HuH-7 (cell line): ENCODE measurements around the gene ATAD2B.

ENCODE experiments used
- DNase-seq: peaks from one replicate; pipeline ENCODE4 v3.0.0; 2011; ENCODE audit warnings: low spot score

The ATAD2B gene

DNA sequence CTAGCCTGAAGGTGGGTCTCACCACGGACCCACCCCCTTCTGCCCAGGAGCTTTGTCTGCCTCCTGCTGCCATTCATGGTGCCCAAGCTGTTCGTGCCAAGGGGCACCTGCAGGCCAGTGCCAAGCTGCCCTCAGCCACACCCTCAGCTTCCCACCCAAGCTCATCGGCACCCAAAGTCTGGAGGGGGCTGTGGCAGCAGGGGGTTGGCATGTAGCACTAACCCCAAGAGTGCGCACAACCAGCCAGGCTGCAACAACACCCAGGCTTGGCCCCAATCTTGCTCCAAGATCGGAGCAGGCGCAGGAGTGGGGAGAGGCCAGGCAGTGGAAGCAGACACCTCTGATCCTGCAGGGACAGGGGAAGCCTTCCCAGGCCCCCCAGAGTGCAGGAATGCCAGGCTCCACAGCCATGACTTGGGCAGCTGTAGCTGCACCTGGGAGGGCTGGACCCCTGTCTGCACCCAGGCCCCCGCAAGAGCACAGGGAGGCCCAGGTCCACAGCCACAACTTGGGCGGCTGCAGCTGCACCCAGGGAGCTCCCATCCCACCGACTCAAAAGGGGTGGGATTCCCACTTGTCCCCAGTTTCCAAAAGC, 89.9 kb downstream of the ATAD2B start:
- DNase-seq: no peak

GRCh38 chr2:23836505-23836904, 90.4 kb downstream of the ATAD2B start:
- DNase-seq: no peak

GRCh38 chr2:23835988-23836387, 90.9 kb downstream of the ATAD2B start:
- no peak for DNase-seq

DNA sequence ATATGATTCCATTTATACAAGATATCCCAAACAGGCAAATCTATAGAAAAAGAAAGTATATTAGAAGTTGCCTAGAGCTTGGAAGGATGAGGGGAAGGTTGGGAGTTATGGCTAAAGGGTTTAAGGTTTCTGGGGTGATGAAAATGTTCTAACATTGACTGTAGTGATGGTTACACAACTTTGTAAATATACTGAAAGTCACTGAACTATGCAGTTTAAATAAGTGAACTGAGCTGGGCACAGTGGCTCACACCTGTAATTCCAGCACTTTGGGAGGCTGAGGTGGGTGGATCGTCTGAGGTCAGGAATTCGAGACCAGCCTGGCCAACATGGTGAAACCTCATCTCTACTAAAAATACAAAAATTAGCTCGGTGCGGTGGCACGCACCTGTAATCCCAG, 91.5 kb downstream of the ATAD2B start:
- no peak for DNase-seq

- no peak for DNase-seq
Observed at GRCh38 chr2:23828986-23829385, 97.9 kb downstream of the ATAD2B start.

DNA sequence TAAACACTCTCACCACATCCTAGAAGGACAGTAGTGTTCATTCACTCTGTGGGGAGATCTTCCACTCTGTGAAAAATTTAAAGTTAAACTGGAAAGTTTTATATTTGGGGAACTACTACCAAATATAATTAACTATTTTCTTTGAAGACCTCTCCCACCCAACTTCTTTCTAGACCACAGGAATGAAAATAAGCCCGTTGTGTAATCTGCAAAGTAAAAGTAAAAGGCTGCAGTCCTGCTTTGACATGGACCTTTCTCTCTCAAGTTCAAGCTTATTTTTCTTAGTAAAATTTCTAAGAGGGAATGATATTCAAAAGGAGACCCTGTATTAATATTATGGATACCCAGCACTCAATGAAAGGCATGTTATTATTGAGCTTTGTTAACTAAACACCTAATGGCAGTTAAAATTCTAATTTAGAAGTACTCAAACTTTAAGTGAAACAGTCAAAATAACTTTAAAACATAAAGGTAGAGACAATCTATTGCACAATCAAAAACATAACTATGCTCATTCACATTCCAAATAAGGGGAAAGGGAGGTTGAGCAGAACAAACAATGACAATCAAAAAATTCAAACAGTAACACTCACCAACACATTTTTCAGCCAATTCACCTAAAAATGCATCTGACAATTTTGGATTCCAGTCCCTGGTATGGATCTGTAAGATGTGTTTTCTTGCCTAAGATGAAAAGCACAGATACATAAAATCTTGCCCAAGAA, 98.5 kb downstream of the ATAD2B start:
- no peak for DNase-seq

DNA sequence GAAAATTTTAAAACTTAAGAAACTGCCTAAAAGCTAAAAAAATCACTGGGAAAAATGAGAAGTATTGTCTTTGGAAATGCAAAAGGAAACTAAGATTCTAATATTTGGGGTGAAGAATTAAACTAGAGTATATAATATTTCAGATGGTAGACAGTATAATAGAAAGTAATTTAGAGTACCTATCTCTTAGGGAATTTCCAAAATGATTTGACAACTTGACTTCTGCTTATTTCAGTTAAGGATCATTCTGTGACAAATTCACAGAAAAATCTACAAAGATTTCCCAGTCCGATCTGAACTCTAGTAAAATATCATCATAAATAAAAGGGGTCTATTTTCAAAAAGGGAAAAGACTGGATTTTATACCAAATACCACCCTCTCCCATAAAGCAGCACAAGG, 99.6 kb downstream of the ATAD2B start:
- no peak for DNase-seq

DNA sequence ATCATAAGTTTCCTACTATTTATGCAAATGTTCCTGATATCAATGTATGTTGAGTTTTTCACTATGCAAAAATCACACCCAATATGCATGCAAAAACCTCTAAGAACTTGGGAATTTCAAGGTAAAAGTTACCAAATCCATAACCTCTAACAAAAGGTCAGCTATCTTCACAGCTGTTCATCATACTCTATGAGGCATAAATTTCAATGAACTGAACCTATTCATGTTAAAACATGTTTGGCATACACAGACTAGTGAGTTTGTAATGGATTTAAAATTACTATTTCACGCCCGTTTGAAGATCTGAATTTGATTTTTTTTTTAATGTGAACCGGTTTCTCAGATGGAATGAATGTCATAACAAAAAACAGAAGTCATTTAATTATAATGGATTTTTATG, 100.2 kb downstream of the ATAD2B start:
- no peak for DNase-seq

GRCh38 chr2:23826040-23826439, 100.9 kb downstream of the ATAD2B start:
- DNase-seq: no peak

DNA sequence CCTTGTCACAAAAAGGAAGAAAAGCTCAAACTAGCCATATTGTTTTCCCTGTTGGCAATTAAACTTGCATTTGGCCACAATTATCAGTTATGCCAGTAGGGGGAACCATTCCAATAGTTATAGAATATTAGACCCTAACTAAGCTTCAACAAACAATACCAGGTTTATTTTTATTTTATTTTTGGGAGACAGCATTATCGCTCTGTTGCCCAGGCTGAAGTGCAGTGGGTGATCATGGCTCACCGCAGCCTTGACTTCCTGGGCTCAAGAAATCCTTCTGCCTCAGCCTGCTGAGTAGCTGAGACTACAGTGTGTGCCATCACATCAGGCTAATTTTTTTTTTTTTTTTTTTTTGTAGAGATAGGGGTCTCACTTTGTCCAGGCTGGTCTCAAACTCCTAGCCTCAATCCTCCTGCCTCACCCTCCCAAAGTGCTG, 102.1 kb downstream of the ATAD2B start:
- no peak for DNase-seq

- DNase-seq: no peak
Observed at GRCh38 chr2:23823863-23824262, 103.1 kb downstream of the ATAD2B start.

GRCh38 chr2:23814963-23815362, 112.0 kb downstream of the ATAD2B start:
- no peak for DNase-seq

DNA sequence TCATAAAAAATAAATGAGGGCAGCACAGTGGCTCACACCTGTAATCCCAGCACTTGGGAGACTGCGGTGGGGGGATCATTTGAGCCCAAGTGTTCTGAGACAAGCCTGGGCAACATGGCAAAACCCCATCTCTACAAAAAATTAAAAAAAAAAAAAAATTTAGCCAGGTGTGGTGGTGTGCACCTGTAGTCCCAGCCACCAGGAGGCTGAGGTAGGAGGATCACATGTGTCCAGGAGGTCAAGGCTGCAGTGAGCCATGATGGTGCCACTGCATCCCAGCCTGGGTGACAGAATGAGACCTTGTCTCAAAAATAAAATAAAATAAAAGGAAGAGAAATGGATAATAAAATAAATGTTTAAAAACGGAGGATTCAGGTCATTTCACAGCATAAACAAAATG, 113.5 kb downstream of the ATAD2B start:
- DNase-seq: no peak

GRCh38 chr2:23809150-23809549, 117.8 kb downstream of the ATAD2B start:
- no peak for DNase-seq

GRCh38 chr2:23806665-23807249, 120.2 kb downstream of the ATAD2B start:
- no peak for DNase-seq

DNA sequence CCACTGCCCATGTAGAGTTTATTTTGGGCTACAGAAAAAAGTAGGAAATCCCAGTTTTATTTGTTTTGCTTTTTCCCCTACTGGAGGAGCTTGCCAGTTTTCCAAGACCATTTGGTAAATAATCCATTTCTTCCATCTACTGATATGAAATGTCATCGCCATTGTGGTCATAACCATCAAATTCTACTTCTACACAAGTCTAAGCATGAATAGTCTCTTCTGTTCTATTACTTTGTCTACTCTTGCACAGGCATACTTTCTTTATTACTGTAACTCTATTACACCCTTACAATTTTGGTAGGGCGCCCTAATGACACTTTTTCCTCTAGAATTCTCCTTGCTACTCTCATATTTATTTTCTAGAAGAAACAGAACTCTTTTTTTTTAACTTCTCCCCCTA, 120.7 kb downstream of the ATAD2B start:
- DNase-seq: no peak

DNA sequence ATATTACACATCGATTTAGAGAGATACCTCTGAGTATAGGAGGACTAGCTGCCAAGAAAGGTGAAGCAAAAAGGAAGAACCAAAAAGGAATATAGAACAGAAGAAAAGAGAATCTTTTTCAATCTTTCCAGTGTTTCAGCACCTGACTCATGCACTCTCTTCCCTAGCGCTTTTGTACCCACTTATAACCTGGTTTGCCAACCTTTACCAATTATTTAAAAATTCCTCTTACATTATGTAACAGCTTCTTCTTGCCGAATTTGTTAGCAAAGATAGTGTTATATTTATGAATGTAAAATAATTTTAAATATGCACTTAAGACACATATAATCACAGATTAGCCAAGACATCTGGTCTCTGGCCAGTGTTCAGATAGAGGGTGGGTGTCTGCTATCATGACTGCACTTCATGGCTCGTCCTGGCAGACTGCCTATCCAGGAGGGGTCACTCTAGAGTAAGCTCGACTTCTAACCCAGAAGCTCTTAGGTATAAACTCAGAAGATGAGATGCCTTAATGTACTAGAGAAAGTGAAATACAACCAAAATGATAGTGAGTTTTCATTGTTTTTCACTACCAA, 122.9 kb downstream of the ATAD2B start:
- DNase-seq: no peak

GRCh38 chr2:23803264-23803964, 123.5 kb downstream of the ATAD2B start:
- DNase-seq: no peak

DNA sequence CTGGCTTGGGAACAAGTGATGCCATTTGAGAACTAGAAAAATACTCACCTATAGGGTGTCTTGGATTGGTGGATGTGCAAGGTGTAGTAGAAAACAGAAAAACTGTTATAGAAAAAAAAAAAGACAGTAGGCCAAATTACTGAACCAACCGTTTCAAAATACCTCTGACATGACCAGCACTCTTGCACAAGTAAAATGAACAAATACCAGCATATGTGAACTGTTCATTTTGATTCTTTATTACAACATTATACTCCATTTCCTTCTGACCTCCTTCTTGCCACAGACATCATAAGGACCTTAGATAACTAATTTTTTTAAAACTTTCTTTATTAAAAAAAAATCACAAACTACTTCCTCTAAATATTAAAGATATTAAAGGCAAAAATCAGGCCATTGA, 125.5 kb downstream of the ATAD2B start:
- no peak for DNase-seq

DNA sequence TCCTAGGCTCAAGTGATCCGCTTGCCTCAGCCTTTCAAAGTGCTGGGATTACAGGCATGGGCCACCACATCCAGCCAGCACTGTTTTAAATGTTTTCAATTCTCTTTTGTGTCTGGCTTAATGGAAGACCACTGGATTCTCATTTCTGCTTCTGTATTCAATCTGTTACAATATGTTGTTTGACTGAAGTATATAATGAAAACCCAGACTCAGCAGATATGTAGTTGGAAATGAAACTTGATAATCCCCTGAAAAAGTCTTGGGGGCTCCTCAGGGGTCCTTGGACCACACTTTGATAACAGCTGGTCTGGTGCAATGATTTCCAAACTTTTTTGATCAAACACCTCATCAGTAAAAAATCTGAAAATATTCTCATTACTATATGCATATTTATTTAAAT, 132.7 kb downstream of the ATAD2B start:
- DNase-seq: no peak

- DNase-seq: no peak
Observed at GRCh38 chr2:23793476-23793875, 133.4 kb downstream of the ATAD2B start.

DNA sequence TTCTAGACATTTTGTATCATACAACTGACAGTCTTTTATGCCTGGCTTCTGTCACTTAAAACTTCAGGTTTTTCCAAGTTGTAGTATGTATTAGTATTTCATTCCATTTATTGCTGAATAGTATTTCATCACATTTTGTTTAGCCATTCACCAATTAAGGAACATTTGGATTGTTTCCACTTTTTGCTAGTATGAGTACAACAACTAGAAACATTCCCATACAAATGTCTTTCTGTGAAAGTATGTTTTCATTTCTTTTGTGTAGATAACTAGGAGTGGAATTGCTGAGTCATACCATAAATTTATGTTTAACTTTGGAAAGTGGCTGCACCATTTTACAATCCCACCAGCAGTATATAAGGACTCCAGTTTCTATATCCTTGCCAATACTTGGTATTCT, 135.9 kb downstream of the ATAD2B start:
- no peak for DNase-seq

GRCh38 chr2:23789012-23789411, 137.9 kb downstream of the ATAD2B start:
- DNase-seq: no peak
